ENCODE data around the gene CENPT. TPM values are rescaled to one million over a fixed set of nuclear protein-coding genes. Genes with fewer than 3 reads are reported as not detected.

CENPT gene
- total and polyA plus RNA-seq, 2 of the 8 experiments (the other 6 are each of a cell fraction or from before 2014, with no cell fraction given): 42.4 to 53.4 TPM

- TF ChIP-seq MAFK (IDR thresholded peaks at IDR 0.05; ENCODE audit: low read depth, low read length): no peak
- TF ChIP-seq ATF2 (IDR thresholded peaks at IDR 0.05; ENCODE audit: low read length): 0 out of 2 replicates have a peak, but pooled peaks have one; percentile 24
- peak; percentile 74; the same call in 1 of the 2 replicates for TF ChIP-seq KDM1A (IDR thresholded peaks at IDR 0.05; ENCODE audit: borderline replicate concordance, low read length)
- peak; percentile 91 for TF ChIP-seq TAF1 (IDR thresholded peaks at IDR 0.05; ENCODE audit: low read depth, low read length)
- peak; percentile 81; the same call in 1 of the 2 replicates for TF ChIP-seq PHF8 (conservative IDR thresholded peaks at IDR 0.05; ENCODE audit: low read depth, low read length)
- TF ChIP-seq SIX5 (IDR thresholded peaks at IDR 0.05; ENCODE audit: low read depth, low read length): peak; percentile 88
- no peak for TF ChIP-seq BCL11A (IDR thresholded peaks at IDR 0.05; ENCODE audit: low read depth in 2 of 2, low read length in 2 of 2)
- no peak for TF ChIP-seq CHD1 (IDR thresholded peaks at IDR 0.05; ENCODE audit: low read depth, low read length)
- no peak for TF ChIP-seq SP2 (IDR thresholded peaks at IDR 0.05; ENCODE audit: low read length)
- TF ChIP-seq TEAD4 (IDR thresholded peaks at IDR 0.05; ENCODE audit: low read depth, low read length): peak; percentile 46; the same call in 1 of the 2 replicates
- peak; percentile 7 to 81; a peak in 2 of 4 replicates for TF ChIP-seq SIN3A (conservative IDR thresholded peaks at IDR 0.05 in 1 of 2, IDR thresholded peaks at IDR 0.05 in 1 of 2; ENCODE audit: low read depth in 1 of 2, low read length in 2 of 2)
- peak; percentile 55; the same call in 1 of the 2 replicates for TF ChIP-seq KDM5A (IDR thresholded peaks at IDR 0.05; ENCODE audit: low read length)
- TF ChIP-seq CREB1 (IDR thresholded peaks at IDR 0.05): peak; percentile 82
- peak; percentile 73 for TF ChIP-seq CHD2 (IDR thresholded peaks at IDR 0.05; ENCODE audit: low read length)
- TF ChIP-seq TAF7 (optimal IDR thresholded peaks at IDR 0.05; ENCODE audit: borderline replicate concordance, low read depth, low read length): peak; percentile 71
- TF ChIP-seq ATF3 (IDR thresholded peaks at IDR 0.05; ENCODE audit: insufficient read depth, low read depth, low read length): peak; percentile 48; the same call in 1 of the 2 replicates
- peak; percentile 66; the same call in 1 of the 2 replicates for TF ChIP-seq TCF12 (IDR thresholded peaks at IDR 0.05; ENCODE audit: low read depth, low read length)
- TF ChIP-seq POLR2AphosphoS5 (IDR thresholded peaks at IDR 0.05; ENCODE audit: low read depth, low read length): peak; percentile 92; the same call in 1 of the 2 replicates
- 0 out of 2 replicates have a peak, but pooled peaks have one; percentile 24 for TF ChIP-seq RXRA (IDR thresholded peaks at IDR 0.05; ENCODE audit: insufficient read depth, low read depth, low read length)
- peak; percentile 84; the same call in 1 of the 2 replicates for TF ChIP-seq TBP (IDR thresholded peaks at IDR 0.05; ENCODE audit: low read depth, low read length)
- no peak for TF ChIP-seq USF2 (IDR thresholded peaks at IDR 0.05; ENCODE audit: low read length)
Measured at GRCh38 chr16:67846320-67847063, 1.0 kb downstream of the CENPT start, which contains the start of gene NUTF2 (continued).
